HuH-7.5 (cell line): Measurements from ENCODE around the gene CARS2.
"Not testable (repeated sequence)": the region's sequence is repeated elsewhere in the genome, so short reads cannot be mapped to it uniquely, and the experiment has no call there.

Source experiments
- DNase-seq: peaks from one replicate; pipeline ENCODE4 v3.0.0; 2011; ENCODE audit warnings: low spot score

CARS2 gene, protein sequence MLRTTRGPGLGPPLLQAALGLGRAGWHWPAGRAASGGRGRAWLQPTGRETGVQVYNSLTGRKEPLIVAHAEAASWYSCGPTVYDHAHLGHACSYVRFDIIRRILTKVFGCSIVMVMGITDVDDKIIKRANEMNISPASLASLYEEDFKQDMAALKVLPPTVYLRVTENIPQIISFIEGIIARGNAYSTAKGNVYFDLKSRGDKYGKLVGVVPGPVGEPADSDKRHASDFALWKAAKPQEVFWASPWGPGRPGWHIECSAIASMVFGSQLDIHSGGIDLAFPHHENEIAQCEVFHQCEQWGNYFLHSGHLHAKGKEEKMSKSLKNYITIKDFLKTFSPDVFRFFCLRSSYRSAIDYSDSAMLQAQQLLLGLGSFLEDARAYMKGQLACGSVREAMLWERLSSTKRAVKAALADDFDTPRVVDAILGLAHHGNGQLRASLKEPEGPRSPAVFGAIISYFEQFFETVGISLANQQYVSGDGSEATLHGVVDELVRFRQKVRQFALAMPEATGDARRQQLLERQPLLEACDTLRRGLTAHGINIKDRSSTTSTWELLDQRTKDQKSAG

DNA sequence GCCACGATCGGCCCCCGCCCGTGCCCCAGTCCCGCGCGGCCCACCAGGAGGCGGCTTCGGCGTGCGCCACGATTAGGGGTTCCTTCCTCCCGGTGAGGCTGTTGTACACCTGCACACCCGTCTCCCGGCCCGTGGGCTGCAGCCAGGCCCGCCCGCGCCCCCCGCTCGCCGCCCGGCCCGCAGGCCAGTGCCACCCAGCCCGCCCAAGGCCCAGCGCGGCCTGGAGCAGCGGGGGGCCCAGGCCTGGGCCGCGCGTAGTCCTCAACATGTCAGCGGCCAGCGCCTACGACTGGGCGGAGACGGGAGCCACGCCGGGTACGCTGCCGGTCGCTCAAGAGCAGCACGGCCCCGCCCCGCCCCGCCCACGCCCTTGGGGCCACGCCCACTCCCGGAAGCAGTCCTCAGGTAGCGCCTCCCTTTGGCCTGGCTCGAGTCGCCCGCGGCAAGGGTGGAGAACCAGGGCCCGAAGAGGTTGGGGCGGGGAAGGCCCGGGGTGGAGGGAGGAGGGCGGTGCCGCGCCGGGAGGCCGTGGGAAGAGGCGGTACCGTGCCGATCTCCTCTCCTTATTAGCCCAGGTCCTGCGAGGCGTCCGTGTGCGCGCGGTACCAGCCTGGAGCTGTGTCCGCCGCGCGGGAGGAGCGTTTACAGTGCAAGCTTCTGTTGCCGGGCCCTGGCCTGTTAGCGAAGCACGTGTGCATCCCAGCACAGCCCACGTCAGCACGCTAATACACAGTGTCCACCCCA lies at the start of gene CARS2:
TSS of gene CARS2 (minus strand) at position 291 of the 744 bp plus-strand sequence. CDS start at position 268, 23 bp downstream.
- peak; percentile 67 for DNase-seq

DNA sequence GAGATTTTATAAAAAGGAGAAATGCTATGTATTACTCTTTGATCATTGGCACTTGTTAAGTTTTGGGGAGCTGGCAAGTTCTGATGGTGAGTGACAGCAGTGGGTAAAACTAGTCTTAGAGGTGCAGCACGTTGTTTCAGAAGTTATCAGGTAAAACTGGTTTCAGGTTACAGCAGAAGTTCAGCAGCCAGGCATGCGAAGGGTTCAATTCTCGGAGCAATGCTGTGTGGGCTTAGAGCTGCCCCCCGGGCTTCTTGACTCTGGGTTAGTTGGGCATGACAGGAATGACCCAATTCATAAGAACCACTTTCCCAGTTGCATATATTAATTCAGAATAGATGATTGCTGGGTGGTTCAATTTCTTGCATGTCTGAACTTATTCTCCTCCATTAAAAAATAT lies 42.4 kb upstream of the CARS2 start:
- DNase-seq, result no peak

DNA sequence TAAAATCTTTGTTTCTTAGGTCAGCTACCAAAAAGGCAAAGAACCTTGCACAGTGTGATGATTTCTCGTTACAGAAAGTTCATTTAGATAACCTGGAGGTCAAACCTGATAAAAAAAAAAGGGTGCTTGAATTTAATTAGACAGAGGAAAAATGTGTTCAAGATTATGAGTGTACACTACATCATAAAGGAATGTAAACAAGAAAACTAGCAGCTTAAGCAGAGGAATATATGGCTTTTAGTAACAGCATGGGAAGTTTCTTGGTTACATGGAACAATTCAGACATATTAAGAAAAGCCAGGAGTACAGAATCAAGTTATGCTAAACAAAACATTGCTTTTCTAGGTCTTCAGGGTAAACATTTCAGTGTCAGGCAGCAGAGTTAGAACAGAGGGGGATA lies 40.5 kb upstream of the CARS2 start:
- no peak for DNase-seq

DNA sequence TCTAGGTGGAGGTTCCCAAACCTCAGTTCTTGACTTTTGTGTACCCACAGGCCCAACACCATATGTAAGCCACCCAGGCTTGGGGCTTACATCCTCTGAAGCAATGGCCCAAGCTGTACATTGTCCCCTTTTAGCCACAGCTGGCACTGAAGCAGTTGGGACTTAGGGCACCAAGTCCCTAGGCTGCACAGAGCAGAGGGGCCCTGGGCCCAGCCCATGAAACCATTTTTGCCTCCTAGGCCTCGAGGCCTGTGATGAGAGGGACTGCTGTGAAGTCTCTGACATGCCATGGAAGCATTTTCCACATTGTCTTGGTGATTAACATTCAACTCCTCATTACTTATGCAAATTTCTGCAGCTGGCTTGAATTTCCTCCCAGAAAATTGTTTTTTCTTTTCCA lies 37.8 kb upstream of the CARS2 start:
- no peak for DNase-seq

DNA sequence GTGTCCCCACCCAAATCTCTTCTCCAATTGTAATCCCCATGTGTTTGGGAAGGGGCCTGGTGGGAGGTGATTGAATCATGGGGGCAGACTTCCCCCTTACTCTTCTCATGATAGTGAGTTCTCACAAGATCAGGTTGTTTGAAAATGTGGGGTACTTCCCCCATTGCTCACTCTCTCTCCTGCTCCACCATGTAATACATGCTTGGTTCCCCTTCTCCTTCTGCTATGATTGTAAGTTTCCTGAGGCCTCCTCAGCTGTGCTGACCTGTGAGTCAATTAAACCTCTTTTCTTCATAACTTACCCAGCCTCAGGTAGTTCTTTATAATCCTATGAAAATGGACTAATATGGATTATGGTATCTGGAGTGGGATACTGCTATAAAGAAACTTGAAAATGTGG lies 31.6 kb upstream of the CARS2 start:
- DNase-seq, result no peak

DNA sequence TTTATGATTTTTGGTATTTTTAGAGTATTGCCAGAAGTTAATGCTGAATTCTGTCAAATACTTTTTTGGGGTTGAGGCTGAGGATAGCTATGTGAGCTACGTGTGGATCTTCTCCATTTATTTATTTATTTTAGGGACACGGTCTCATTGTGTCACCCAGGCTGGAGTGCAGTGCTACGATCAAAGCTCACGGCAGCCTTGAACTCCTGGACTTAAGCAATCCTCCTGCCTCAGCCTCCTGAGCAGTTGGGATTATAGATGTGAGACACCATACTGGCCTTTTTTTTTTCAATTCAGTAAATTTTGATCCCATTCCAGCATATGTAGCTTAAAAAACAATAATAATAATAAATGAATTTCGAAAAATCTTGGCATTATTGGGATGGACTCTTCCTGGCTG lies 28.6 kb upstream of the CARS2 start:
- no peak for DNase-seq

DNA sequence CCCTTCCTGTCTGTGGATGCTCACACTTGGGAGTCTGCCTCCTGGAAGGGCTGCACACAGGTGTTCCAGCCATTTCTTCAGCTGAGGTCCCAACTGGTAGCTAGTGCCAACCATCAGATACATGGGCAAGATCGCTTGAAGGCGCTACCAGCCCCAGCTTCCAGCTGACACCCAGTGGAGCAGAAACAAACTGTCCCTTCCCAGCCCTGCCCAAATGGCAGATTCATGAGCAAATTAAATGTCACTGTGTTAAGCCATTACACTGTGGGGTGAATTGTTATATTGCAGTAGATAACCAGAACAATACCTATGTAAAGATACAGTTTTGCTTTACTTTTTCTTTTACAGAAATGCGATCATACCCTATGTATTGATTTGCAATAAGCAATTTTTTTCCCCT lies 25.2 kb upstream of the CARS2 start:
- DNase-seq, result no peak

DNA sequence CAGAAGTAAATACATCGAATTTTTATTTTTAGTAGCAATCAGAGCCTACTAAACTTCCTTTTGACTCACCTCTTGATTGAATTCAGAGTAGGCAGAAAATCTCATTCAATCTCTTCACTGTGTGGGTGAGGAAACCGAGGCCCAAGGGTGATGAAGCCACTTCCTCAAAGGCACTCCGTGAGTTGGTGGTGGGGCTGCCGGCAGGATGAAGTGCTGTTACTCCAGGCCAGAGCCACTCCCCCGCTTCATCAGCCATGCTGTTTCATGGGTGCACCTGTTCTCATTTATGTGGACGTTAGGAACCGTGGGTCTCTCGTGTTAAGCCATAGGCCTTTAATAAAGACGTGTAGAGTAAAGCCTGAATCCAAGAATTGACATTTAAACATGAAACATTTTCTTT lies 20.8 kb upstream of the CARS2 start:
- DNase-seq, result no peak

DNA sequence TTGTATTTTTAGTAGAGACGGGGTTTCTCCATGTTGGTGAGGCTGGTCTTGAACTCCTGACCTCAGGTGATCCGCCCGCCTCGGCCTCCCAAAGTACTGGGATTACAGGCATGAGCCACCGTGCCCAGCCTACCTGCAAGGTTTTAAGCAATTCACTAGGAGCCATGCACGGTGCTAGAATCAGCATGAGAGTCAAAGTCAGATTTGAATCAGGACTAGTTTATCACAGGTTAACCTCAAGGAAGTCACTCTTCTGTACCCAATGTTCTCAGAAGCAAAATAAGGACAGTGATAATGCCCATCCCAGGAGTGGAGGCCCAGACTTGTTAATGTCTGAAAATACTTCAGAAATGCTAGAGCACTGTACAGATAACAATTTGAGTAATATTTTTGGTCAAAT lies 20.2 kb upstream of the CARS2 start:
- DNase-seq, result not testable (repeated sequence)

DNA sequence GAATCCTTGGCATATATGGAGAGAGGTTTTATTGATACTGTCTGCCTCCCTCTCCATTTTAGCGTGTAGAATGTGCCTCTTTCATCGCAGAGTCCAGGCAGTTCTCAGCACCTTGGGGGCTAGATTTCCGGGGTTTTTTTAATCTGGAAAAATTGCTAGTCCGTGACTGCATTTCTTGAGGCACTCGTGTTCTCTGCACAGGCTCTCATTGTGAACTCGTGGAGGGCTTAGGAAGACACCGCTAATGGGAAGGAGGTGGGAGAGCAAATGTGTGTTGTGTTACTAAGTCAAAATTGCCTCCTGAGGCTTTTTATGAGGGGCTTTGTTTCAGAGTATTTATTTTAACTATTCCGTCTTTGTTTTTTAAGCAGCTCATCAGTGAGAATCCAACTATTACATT lies 17.7 kb upstream of the CARS2 start:
- no peak for DNase-seq

DNA sequence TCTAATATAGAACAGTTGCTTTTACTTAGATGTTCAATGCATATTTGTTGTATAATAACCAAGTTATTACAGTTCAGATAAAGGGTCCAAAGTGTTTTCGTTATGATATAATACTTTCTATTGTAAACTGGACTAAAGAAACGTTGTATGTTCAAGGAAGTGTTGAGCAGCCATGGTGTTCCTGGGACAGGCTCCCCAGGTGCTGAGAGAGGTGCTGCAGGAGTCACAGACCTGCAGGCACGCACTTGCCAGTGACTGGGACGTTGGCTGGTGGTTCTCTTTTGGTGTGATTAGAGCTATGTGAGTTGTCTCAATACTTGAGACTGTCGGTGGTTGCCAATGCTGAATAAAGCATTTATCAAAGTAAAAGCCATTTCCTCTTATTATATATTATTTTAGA lies 17.1 kb upstream of the CARS2 start:
- DNase-seq, result no peak

DNA sequence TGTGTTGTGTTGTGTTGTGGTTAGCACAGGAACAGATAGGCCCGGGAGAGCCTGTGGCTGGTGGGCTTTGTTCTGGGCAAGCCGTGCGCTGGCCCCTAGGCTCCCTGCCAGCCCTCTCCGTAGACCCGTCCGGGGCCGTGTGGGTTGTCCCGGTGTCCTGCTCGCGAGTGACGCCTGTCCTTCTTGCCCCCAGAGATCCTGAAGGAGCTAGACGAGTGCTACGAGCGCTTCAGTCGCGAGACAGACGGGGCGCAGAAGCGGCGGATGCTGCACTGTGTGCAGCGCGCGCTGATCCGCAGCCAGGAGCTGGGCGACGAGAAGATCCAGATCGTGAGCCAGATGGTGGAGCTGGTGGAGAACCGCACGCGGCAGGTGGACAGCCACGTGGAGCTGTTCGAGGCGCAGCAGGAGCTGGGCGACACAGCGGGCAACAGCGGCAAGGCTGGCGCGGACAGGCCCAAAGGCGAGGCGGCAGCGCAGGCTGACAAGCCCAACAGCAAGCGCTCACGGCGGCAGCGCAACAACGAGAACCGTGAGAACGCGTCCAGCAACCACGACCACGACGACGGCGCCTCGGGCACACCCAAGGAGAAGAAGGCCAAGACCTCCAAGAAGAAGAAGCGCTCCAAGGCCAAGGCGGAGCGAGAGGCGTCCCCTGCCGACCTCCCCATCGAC lies 13.3 kb upstream of the CARS2 start:
- no peak for DNase-seq

DNA sequence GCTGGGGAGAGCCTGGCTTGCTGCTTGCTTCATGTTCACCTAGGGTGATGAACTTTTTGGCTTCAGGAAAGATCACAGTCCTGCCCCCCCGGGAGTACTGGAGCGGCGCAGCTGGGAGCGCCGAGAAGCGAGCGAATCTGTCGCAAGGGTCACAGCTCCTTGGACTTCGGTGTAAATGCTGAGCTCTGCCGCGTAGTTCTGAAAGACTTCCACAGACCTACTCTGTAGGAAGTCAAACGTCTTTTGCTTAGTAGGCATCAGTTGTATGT lies 10.3 kb upstream of the CARS2 start:
- DNase-seq, result no peak

DNA sequence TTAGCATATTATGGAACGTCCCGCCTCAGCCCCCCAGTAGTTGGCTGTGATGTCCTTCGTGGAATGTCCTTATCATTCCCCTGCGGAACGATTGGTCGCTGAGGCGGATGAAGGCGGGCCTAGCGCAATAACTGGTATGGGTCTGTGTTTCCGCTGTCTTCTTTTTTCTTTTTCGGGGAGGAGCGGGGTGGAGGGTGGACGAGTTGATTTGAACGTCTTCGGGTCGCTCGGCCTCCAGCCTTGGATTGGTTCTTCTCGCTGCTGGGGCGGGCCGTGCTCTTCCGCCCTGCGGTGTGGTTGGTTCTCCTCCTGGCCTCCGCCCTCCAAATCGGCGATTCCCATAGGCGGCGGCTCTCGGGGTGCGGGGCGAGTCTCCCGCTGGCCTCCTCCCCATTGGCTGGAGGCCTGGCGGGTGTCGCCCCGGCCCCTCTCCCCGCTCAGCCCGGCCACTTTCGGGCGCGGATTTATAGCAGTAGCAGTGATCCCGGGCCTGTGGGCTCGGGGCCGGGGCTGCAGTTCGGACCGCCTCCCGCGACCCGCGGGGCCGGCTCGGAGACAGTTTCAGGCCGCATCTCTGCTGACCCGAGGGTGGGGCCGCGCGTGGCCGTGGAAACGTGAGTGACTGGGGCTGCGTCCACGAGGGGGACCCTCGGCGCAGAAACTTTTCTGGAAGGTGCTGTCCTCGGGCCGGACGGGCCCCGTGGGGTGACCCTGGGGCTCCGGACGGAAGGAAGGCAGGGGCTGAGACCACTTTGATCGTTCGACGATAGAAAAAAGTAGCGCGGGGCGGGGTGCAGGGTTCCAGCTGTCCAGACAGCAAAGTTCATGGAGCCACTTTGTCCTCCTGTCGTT lies 9.7 kb upstream of the CARS2 start:
- DNase-seq, result peak; percentile 82

DNA sequence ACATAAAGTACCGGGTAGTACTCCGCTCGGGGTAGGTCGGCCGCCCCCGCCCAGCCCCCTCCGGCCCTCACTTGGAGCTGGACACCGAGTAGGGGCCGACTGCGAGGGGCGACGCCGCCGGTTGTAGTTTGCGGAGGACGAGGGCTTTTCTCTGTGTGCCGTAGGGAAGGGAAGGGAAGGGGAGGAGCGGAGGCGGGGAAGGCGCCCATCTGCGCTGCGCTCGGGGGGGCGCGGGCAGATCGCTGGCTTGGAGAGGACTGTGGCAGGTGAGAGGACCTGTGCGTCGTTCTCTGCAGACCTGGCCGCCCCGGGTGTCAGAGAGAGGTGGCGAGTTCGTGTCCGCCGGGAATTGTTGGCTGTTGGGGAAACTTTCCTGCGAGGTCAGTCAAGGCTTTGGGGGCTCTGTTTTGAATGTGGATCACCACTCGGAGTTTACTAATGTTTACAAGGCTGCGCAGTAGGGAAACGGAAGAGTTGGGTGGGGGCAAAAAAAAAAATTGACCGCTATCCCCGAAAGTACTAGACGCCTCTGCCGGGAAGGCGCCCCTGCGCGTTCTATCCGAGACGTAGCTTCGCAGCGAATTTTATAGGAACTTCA lies 9.0 kb upstream of the CARS2 start:
- no peak for DNase-seq

DNA sequence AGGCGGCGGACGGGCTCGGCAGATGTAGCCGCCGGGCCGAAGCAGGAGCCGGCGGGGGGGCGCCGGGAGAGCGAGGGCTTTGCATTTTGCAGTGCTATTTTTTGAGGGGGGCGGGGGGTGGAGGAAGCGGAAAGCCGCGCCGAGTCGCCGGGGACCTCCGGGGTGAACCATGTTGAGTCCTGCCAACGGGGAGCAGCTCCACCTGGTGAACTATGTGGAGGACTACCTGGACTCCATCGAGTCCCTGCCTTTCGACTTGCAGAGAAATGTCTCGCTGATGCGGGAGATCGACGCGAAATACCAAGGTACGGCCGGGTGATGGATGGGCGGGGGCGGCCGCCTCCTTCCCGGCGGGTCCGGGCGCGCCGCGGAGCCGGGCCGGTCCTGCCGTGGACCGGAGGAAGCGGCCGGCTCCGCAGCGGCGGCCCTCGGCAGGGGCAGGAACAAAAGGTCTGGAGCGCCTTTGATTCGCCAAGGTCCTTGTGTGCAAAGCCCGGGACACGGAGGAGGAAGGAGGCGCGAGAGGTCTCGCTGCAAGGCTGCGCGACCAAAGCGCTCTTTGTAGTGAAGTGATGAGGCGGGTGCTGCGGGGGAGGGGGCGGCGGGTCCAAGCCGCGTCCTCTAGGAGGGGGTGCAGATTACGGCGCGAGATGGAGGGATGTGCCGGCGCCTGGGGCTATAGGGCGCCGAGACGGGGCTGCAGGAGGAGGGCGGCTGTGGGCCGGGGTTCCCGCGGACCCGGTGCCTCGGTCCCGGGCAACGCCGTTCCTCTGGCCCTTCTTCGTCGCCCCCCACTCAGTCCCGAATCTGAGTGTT lies 8.3 kb upstream of the CARS2 start:
- DNase-seq, result no peak

DNA sequence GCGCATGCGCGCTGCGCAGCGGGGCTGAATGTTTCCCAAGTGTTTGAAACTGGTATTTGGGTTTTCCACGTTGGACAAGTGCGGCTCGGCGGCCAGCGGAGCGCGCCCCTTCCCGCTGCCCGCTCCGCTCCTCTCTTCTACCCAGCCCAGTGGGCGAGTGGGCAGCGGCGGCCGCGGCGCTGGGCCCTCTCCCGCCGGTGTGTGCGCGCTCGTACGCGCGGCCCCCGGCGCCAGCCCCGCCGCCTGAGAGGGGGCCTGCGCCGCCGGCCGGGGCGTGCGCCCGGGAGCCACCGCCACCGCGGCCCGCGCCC lies 7.7 kb upstream of the CARS2 start, which contains the start of gene ING1:
TSS of gene ING1 (plus strand) at position 59 of the 311 bp plus-strand sequence. CDS start 450 bp downstream, outside the sequence.
- no peak for DNase-seq

DNA sequence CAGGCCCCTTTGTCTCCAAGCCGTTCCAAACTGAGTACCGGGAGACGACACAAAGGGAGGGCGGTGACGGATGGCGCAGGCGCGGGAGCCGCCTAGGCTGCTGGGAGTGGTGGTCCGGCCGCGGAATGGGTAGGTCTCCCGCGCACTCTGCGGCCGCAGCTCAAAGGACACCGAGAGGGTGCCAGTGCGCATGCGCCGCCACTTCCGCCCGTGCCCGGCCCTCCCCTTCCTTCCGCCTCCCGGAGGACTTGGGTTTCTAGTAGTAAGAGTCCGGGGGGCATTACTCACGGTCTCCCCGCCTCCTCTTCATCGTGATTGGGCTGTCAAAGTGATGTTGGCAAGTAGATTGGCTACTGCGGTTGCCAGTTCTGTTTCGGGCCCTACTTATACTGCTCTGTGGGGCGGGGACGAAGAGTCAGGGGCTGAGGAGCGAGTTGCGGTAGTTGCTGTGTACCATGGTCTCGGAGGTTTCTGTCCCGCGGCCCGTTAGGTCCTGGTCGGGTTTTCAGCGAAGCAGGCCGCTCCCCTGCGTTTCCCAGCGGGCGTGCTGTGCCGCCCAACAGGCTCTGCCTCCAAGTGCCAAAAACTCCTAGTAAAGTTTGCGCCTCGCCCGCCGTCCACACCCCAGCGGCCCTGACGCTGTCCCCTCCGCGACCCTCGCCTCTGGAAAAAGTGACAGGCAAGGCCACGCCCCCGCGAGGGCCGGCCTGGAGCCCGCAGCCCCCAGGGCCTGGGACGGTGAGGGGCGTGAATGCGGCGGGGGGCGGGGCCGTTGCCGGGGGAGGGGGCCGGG lies 7.1 kb upstream of the CARS2 start:
- peak; percentile 93 for DNase-seq

DNA sequence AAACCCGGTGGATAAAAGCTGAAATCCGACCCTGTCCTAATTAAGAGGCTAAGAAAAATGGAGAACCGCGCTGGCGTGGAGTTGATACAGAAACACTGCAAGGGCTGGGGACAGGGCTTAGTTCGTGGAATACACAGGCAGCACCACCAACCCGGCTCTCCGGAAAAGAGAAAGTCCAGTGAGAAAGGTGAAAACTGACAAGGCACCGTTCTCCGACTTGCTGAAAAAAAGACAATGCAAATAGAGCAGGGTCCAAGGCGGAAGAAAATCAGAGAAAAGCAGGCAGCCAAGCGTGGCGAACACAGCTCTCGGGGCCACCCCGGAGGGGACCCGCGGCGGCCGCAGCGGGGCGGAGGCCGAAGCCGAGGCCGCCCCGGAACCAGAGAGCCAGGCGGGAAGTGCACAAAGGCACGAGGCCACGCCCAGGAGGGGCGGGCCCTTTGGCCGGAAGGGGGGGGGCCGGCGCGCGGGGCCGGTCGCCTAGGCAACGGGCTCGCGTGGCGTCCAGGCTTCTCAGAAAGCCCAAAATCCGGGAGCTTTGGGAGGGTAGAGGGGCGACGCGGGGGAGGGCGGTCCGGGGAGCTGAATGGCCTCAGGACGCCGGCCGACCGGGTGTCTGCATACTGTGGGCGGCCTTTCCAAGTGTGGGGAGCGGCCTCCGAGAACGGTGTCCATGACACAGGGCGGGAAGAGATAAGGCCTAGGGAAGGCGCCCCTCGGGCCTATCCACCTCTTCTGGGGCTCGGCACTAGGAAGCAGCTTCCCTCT lies 6.3 kb upstream of the CARS2 start:
- DNase-seq, result peak; percentile 47
